K562 (cell line): ENCODE data around the gene ALDH16A1. TPM values are rescaled to one million over a fixed set of nuclear protein-coding genes. Genes with fewer than 3 reads are reported as not detected.

Experiments
- ATAC-seq: fragments of 200-7000 bp; cut with Tn5 transposase; 3 replicates; pipeline ENCODE4 v1.9.1; 2020; ENCODE audit warnings: moderate library complexity
- BruUV-seq: library from RNA; stranded (reverse); fragments of 400-500 nt; replicated peaks from 2 replicates; lab custom pipeline; 2021; lab: Mats Ljungman, UMichigan
- CTCF ChIA-PET: fragments of 300-600 bp; formaldehyde crosslinking; extraction: SDS; loops from one replicate; lab custom pipeline; 2021; ENCODE audit warnings: low intra/inter-chr PET ratio; lab: Yijun Ruan, JAX
- POLR2A ChIA-PET: fragments of 300-600, 350-650 bp; sonication (Branson Sonifier 250); formaldehyde crosslinking; extraction: SDS; loops from one replicate; lab custom pipeline; 2021; ENCODE audit warnings: antibody characterized with exemption, inconsistent platforms; lab: Yijun Ruan, JAX
- DNase-seq, 4 experiments: peaks; one replicate each; pipeline versions ENCODE4 v3.0.0 to v3.0.0-alpha.2; 2011 to 2018; ENCODE audit warnings: low spot score in 3 of 4, mixed read lengths in 3 of 4; ENCODE audit errors: extremely low read depth in 1 of 4
- FAIRE-seq: peaks from 2 replicates; lab custom pipeline; 2011; peaks lifted over from hg19 to GRCh38; lab: Jason Lieb, UNC
- H2AFZ ChIP-seq: 2 replicates; pipeline ENCODE4 v1.6.0; 2011; ENCODE audit warnings: low read depth, low read length, control low read depth, inconsistent platforms
- H3K27ac ChIP-seq: fragments of 200-600 bp; 3 replicates; pipeline ENCODE4 v1.8.0; 2011; ENCODE audit warnings: low read depth, mild to moderate bottlenecking, control low read depth, inconsistent platforms, low read length, moderate library complexity, mixed read lengths; ENCODE audit errors: extremely low read depth
- H3K27me3 ChIP-seq, 2 experiments: fragments of 300-600 bp in 1 of 2; 2 replicates in 1 of 2; 3 replicates in 1 of 2; pipeline versions ENCODE4 v1.6.0 to v1.8.0; 2011; ENCODE audit warnings: inconsistent platforms in 2 of 2, low read length in 2 of 2, mild to moderate bottlenecking in 1 of 2, mixed read lengths in 1 of 2, moderate library complexity in 1 of 2; ENCODE audit not compliant: control insufficient read depth in 2 of 2, insufficient read depth in 2 of 2
- H3K36me3 ChIP-seq: fragments of 300-600 bp; 3 replicates; pipeline ENCODE4 v1.8.0; 2011; ENCODE audit warnings: mild to moderate bottlenecking, low read length, inconsistent platforms; ENCODE audit not compliant: control insufficient read depth, insufficient read depth
- H3K4me1 ChIP-seq, 2 experiments: fragments of 200-600 bp in 1 of 2; replicated peaks in 1 of 2; 2 replicates in 1 of 2; 3 replicates in 1 of 2; pipeline versions ENCODE4 v1.5.1 to v1.8.0; 2011; ENCODE audit warnings: inconsistent platforms in 2 of 2, low read length in 2 of 2, mild to moderate bottlenecking in 1 of 2, mixed read lengths in 1 of 2, moderate library complexity in 1 of 2; ENCODE audit not compliant: control insufficient read depth in 2 of 2, insufficient read depth in 2 of 2
- H3K4me2 ChIP-seq: 2 replicates; pipeline ENCODE4 v1.6.1; 2011; ENCODE audit warnings: low read length, control low read depth, inconsistent platforms, mixed read lengths; ENCODE audit not compliant: insufficient read depth
- H3K4me3 ChIP-seq: fragments of 200-600 bp; sonication (generic), shearing (Covaris generic); 2 replicates; pipeline ENCODE4 v1.5.1; 2016; ENCODE audit warnings: control low read depth, inconsistent platforms
- H3K79me2 ChIP-seq: fragments of 200-600 bp; 3 replicates; pipeline ENCODE4 v1.8.0; 2011; ENCODE audit warnings: low read length, inconsistent platforms; ENCODE audit not compliant: control insufficient read depth, insufficient read depth
- H3K9ac ChIP-seq, 2 experiments: 2 replicates each; pipeline versions ENCODE4 v1.6.0 to v1.6.1; 2011; ENCODE audit warnings: low read depth in 2 of 2, low read length in 2 of 2, control low read depth in 1 of 2, inconsistent platforms in 1 of 2, mild to moderate bottlenecking in 1 of 2, mixed read lengths in 1 of 2; ENCODE audit not compliant: insufficient read depth in 1 of 2
- H3K9me1 ChIP-seq: one replicate; pipeline ENCODE4 v1.6.0; 2011; ENCODE audit warnings: inconsistent platforms, mild to moderate bottlenecking, low read length, moderate library complexity; ENCODE audit not compliant: control insufficient read depth, insufficient read depth
- H3K9me3 ChIP-seq: replicated peaks from 2 replicates; pipeline ENCODE4 v1.5.1; 2011; ENCODE audit warnings: low read depth, low read length, inconsistent platforms; ENCODE audit not compliant: control insufficient read depth, insufficient read depth
- H4K20me1 ChIP-seq: replicated peaks from 2 replicates; pipeline ENCODE4 v1.6.1; 2011; ENCODE audit warnings: low read length, inconsistent platforms, mixed read lengths; ENCODE audit not compliant: control insufficient read depth, insufficient read depth
- CC2D1A ChIP-seq: fragments of 450-650 bp; IDR thresholded peaks from 2 replicates; pipeline ENCODE4 v1.6.1; 2017; ENCODE audit warnings: mild to moderate bottlenecking
- HMG20A ChIP-seq: fragments of 450-650 bp; formaldehyde crosslinking; conservative IDR thresholded peaks from 2 replicates; pipeline ENCODE4 v1.4.0; 2020; ENCODE audit warnings: mild to moderate bottlenecking, mixed read lengths
- MBD1 ChIP-seq: fragments of 250-450 bp; sonication (Bioruptor Pico); IDR thresholded peaks from 2 replicates; pipeline ENCODE4 v1.8.0; 2022; ENCODE audit warnings: inconsistent platforms
- NONO ChIP-seq, 2 experiments: fragments of 200-400 bp in 1 of 2; fragments of 450-650 bp in 1 of 2; formaldehyde crosslinking in 1 of 2; IDR thresholded peaks; 2 replicates each; pipeline ENCODE4 v1.6.1; 2017; ENCODE audit warnings: low read depth in 2 of 2, mild to moderate bottlenecking in 2 of 2, moderate library complexity in 2 of 2, low read length in 1 of 2
- PRMT5 ChIP-seq: sonication (generic); formaldehyde crosslinking; IDR thresholded peaks from 2 replicates; pipeline ENCODE4 v1.5.0; 2020; ENCODE audit warnings: missing genetic modification reagents
- ZNF23 ChIP-seq: fragments of 250-450 bp; sonication (Bioruptor Pico); IDR thresholded peaks from 2 replicates; pipeline ENCODE4 v1.4.0; 2020; ENCODE audit warnings: mild to moderate bottlenecking
- WGBS: fragments of 100-300 bp; shearing (Covaris generic); methylation state at CpG from one replicate; pipeline ENCODE4 v1.1.6; 2016; ENCODE audit warnings: low coverage, mixed read lengths; ENCODE audit not compliant: insufficient coverage; ENCODE audit errors: missing lambda C conversion rate; 5-methylcytosine and 5-hydroxymethylcytosine counted together
- in situ Hi-C: fragments of 300-500 bp; cut with MboI; formaldehyde crosslinking; loops from 4 replicates; pipeline ENCODE4 v1.15.0; 2018; ENCODE audit warnings: inconsistent platforms, mixed read lengths
- intact Hi-C: fragments of 100-400 bp; cut with micrococcal nuclease; formaldehyde crosslinking; loops from 2 replicates; pipeline ENCODE4 v1.14.2; 2022
- polyA plus RNA-seq, 8 experiments: library from polyadenylated mRNA; depleted of rRNA in 4 of 8; stranded (reverse) in 5 of 8; unstranded in 3 of 8; fragments of >200 nt; fragmentation: Nextera tagmentation in 2 of 8; fragmentation: Illumina TruSeq in 1 of 8; extraction: Ambion mirVana in 2 of 8; extraction: Trizol in 1 of 8; gene quantifications; 2 replicates each; pipeline versions ENCODE4 v1.2.1 to v1.2.3, GENCODE V29; 2011 to 2014; ENCODE audit warnings: inconsistent platforms in 1 of 8, missing spikeins in 1 of 8
- total RNA-seq, 7 experiments: library from RNA; depleted of rRNA in 6 of 7; stranded (reverse); fragments of >200 nt in 6 of 7; fragmentation: Illumina TruSeq in 2 of 7; extraction: Trizol in 2 of 7; gene quantifications; 2 replicates each; pipeline versions ENCODE4 v1.2.1 to v1.2.3, GENCODE V29; 2011 to 2021; ENCODE audit warnings: low replicate concordance in 1 of 7
- TF ChIP-seq, protein P1 (sequence below): fragments of 250-450 bp; sonication (Bioruptor Pico); IDR thresholded peaks from 2 replicates; pipeline ENCODE4 v1.8.0; 2022; ENCODE audit warnings: moderate library complexity, mild to moderate bottlenecking, inconsistent platforms
- TF ChIP-seq, protein P2 (sequence below): fragments of 250-450 bp; sonication (Bioruptor Pico); IDR thresholded peaks from 2 replicates; pipeline ENCODE4 v1.9.0; 2021; ENCODE audit warnings: mild to moderate bottlenecking
- TF ChIP-seq, protein P3 (sequence below), 2 experiments: fragments of 450-650 bp; formaldehyde crosslinking in 1 of 2; IDR thresholded peaks; 2 replicates each; pipeline versions ENCODE4 v1.4.0 to v1.6.1; 2014 to 2020; ENCODE audit warnings: mild to moderate bottlenecking in 2 of 2, borderline replicate concordance in 1 of 2, low read depth in 1 of 2

ALDH16A1 gene
- total and polyA plus RNA-seq, 9 of the 15 experiments (the other 6 are each of a cell fraction or from before 2014, with no cell fraction given): 2.2 to 52.2 (median 7.6) TPM

GRCh38 chr19:49506575-49507105 is 53.6 kb downstream of the ALDH16A1 start:
- FAIRE-seq: peak; percentile 90
- H3K9ac ChIP-seq: peak overlapping the region in 1 of 2 experiments; percentile 56; a peak in 1 of 4 replicates
- BruUV-seq: no TSS peak
- no peaks in the 10 kb centered on the region for H3K9me3 ChIP-seq
- ChIA-PET POLR2A (interaction anchor here (0.6 to 1.0 kb wide), 4 partner anchors 20 to 475 kb away, joined by 3 to 5 read pairs (median 4); no protein-coding TSS in a partner anchor), CTCF (interaction anchor here (0.6 to 1.7 kb wide), 5 partner anchors 40 to 477 kb away, joined by 3 to 16 read pairs (median 3); no protein-coding TSS in a partner anchor)
- H3K9me1 ChIP-seq: no peaks in the 10 kb centered on the region
- intact Hi-C loops (loop anchor here (1.0 kb wide), 2 partner anchors 41 to 64 kb away; no protein-coding TSS in a partner anchor), in situ Hi-C loops (loop anchor here (5.0 kb wide), 3 partner anchors 36 to 166 kb away; no protein-coding TSS in a partner anchor)
- no peaks in the 10 kb centered on the region for H3K36me3 ChIP-seq
- no peak overlapping the region for H3K27ac ChIP-seq
- WGBS: 2% methylated on average over 7 of the region's 8 CpGs
- peak overlapping the region; percentile 32; the same call in 1 of the 2 replicates for H3K4me2 ChIP-seq
- peak; percentile 83 to 87 (median 84) for DNase-seq
- H3K4me1 ChIP-seq: peaks cover 2 to 6% of the 10 kb centered on the region in 2 experiments; a peak in 3 of 5 replicates
- H3K27me3 ChIP-seq: no peaks in the 10 kb centered on the region
- no peaks in the 10 kb centered on the region for H4K20me1 ChIP-seq
- H3K4me3 ChIP-seq: no peak overlapping the region
- no peaks in the 10 kb centered on the region for H3K79me2 ChIP-seq
- peak; percentile 88 for ATAC-seq
- H2AFZ ChIP-seq: peak overlapping the region; percentile 43; the same call in 1 of the 2 replicates
- TF ChIP-seq, protein P1, sequence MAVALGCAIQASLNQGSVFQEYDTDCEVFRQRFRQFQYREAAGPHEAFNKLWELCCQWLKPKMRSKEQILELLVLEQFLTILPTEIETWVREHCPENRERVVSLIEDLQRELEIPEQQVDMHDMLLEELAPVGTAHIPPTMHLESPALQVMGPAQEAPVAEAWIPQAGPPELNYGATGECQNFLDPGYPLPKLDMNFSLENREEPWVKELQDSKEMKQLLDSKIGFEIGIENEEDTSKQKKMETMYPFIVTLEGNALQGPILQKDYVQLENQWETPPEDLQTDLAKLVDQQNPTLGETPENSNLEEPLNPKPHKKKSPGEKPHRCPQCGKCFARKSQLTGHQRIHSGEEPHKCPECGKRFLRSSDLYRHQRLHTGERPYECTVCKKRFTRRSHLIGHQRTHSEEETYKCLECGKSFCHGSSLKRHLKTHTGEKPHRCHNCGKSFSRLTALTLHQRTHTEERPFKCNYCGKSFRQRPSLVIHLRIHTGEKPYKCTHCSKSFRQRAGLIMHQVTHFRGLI (CRISPR knock-in tag): no peak
- no peak for TF ChIP-seq HMG20A (CRISPR knock-in tag)
- TF ChIP-seq, protein P2, sequence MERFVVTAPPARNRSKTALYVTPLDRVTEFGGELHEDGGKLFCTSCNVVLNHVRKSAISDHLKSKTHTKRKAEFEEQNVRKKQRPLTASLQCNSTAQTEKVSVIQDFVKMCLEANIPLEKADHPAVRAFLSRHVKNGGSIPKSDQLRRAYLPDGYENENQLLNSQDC (CRISPR knock-in tag): no peak
- no peak for TF ChIP-seq ZNF23 (CRISPR knock-in tag)
- TF ChIP-seq, protein P3, sequence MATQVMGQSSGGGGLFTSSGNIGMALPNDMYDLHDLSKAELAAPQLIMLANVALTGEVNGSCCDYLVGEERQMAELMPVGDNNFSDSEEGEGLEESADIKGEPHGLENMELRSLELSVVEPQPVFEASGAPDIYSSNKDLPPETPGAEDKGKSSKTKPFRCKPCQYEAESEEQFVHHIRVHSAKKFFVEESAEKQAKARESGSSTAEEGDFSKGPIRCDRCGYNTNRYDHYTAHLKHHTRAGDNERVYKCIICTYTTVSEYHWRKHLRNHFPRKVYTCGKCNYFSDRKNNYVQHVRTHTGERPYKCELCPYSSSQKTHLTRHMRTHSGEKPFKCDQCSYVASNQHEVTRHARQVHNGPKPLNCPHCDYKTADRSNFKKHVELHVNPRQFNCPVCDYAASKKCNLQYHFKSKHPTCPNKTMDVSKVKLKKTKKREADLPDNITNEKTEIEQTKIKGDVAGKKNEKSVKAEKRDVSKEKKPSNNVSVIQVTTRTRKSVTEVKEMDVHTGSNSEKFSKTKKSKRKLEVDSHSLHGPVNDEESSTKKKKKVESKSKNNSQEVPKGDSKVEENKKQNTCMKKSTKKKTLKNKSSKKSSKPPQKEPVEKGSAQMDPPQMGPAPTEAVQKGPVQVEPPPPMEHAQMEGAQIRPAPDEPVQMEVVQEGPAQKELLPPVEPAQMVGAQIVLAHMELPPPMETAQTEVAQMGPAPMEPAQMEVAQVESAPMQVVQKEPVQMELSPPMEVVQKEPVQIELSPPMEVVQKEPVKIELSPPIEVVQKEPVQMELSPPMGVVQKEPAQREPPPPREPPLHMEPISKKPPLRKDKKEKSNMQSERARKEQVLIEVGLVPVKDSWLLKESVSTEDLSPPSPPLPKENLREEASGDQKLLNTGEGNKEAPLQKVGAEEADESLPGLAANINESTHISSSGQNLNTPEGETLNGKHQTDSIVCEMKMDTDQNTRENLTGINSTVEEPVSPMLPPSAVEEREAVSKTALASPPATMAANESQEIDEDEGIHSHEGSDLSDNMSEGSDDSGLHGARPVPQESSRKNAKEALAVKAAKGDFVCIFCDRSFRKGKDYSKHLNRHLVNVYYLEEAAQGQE (IDR thresholded peaks at IDR 0.05; ENCODE audit: borderline replicate concordance): peak; percentile 93
- TF ChIP-seq, protein P3 (CRISPR knock-in tag; IDR thresholded peaks at IDR 0.05; ENCODE audit: low read depth): no peak
- peak; percentile 41; the same call in 1 of the 2 replicates for TF ChIP-seq MBD1
- TF ChIP-seq CC2D1A: peak; percentile 93
- peak in 1 of 2 experiments; percentile 22; a peak in 1 of 4 replicates for TF ChIP-seq NONO (IDR thresholded peaks at IDR 0.05; ENCODE audit: low read depth in 2 of 2, low read length in 1 of 2)
- no peak for TF ChIP-seq PRMT5 (CRISPR knock-in tag)
